Right atrium auricular region (tissue), 2 donors: ENCODE data around the gene GRM1. TPM values are rescaled to one million over a fixed set of nuclear protein-coding genes. Genes with fewer than 3 reads are reported as not detected.

Experiments used
- DNase-seq: peaks from one replicate; pipeline ENCODE4 v3.0.0-alpha.2; 2019; ENCODE audit warnings: low spot score
- H3K27ac ChIP-seq, 2 donors: fragments of 200-600 bp; sonication (generic); 1 replicate in 1 of 2; 2 replicates in 1 of 2; pipeline ENCODE4 v1.5.1; 2016 to 2019
- H3K27me3 ChIP-seq, 2 donors: fragments of 200-600 bp; sonication (generic); one replicate each; pipeline versions ENCODE4 v1.5.1 to v1.6.0; 2017 to 2019
- H3K36me3 ChIP-seq: fragments of 200-600 bp; sonication (generic); one replicate; pipeline ENCODE4 v1.5.1; 2016
- H3K4me1 ChIP-seq, 2 donors: fragments of 200-600 bp; sonication (generic); one replicate each; pipeline versions ENCODE4 v1.5.1 to v1.6.0; 2017 to 2019
- H3K4me3 ChIP-seq, 2 donors: fragments of 200-600 bp; sonication (generic); 1 replicate in 1 of 2; 2 replicates in 1 of 2; pipeline ENCODE4 v1.5.1; 2017 to 2019; ENCODE audit warnings: mild to moderate bottlenecking in 1 of 2, moderate library complexity in 1 of 2
- H3K9me3 ChIP-seq, 2 donors: fragments of 200-600 bp; sonication (generic); one replicate each; pipeline ENCODE4 v1.5.1; 2019
- total RNA-seq, 2 donors: library from RNA; depleted of rRNA; stranded (reverse); fragments of >200 nt; gene quantifications; one replicate each; pipeline ENCODE4 v1.1.0, GENCODE V29; 2016
- TF ChIP-seq, protein P1 (sequence below), 2 donors: fragments of 200-600 bp; sonication (generic); IDR thresholded peaks; one replicate each; pipeline ENCODE4 v1.5.1; 2019; ENCODE audit warnings: antibody characterized with exemption in 2 of 2

GRM1 gene
- total RNA-seq, 2 donors from 2014 or later, result 0.07 to 0.08 TPM

DNA sequence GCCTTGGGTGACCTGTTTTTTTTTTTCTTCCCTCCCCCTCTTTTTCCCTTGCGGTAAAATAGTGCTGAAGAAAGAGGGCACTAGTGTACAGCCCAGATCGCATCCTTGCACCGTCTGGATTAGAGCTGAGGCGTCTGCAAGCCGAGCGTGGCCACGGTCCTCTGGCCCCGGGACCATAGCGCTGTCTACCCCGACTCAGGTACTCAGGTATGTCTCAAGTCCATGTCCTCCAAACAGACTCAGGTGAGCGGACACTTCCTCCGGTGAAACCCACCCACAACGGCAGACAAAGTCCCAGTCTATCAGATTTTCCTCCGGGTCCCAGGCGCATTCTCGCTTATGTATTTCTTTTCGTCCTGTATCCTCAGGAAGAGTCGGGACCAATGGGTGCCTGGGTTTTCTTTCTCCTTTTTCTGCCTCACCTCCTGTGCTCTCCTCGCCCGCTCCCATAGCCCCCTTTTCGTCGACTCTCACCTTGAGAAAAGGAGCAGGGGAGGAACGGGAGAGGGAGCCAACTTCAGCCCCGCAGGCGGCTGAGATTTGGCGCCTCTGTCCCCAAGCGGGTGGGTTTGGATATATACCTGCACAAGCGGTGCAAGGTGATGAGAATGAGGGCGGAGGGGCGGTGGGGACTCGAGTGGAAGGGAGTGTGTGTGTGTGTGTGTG lies 1.1 kb upstream of the GRM1 start:
- Histone ChIP-seq H3K27ac (no peak overlapping the region), H3K36me3 (no peaks in the 10 kb centered on the region), H3K27me3 (peaks cover 3 to 16% of the 10 kb centered on the region in 2 donors), H3K4me1 (no peaks in the 10 kb centered on the region), H3K9me3 (no peaks in the 10 kb centered on the region), H3K4me3 (no peak overlapping the region)
- no peak for DNase-seq
- TF ChIP-seq, protein P1, sequence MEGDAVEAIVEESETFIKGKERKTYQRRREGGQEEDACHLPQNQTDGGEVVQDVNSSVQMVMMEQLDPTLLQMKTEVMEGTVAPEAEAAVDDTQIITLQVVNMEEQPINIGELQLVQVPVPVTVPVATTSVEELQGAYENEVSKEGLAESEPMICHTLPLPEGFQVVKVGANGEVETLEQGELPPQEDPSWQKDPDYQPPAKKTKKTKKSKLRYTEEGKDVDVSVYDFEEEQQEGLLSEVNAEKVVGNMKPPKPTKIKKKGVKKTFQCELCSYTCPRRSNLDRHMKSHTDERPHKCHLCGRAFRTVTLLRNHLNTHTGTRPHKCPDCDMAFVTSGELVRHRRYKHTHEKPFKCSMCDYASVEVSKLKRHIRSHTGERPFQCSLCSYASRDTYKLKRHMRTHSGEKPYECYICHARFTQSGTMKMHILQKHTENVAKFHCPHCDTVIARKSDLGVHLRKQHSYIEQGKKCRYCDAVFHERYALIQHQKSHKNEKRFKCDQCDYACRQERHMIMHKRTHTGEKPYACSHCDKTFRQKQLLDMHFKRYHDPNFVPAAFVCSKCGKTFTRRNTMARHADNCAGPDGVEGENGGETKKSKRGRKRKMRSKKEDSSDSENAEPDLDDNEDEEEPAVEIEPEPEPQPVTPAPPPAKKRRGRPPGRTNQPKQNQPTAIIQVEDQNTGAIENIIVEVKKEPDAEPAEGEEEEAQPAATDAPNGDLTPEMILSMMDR (IDR thresholded peaks at IDR 0.05), result no peak

DNA sequence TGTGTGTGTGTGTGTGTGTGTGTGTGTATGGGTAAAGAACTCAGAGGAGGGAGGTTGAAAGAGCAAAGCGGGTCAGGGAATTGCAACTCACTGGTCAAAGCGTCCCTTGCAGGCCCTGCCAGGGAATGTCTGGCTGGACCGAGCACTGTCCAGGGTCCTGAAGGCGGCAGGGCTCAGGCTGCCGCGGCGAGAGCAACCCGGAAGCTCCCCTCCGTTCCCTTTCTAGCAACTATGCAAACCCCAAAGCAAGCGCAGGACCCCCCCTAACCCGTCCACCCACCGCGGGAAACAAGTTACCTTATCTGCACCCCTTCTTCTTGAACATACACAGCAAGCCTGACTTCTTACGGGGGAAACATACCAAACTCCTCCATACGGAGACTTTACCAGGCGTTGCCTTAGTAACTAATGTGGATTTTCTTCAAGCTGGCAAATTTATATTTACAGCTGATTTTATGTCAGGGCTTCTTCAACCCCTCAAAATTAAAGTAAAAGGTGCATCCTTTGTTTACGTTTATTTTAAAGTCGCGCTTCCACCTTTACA lies 538 bp upstream of the GRM1 start:
- H3K9me3 ChIP-seq, result no peaks in the 10 kb centered on the region
- no peak overlapping the region for H3K27ac ChIP-seq
- TF ChIP-seq, protein P1 (IDR thresholded peaks at IDR 0.05), result no peak
- no peaks in the 10 kb centered on the region for H3K4me1 ChIP-seq
- DNase-seq, result no peak
- no peaks in the 10 kb centered on the region for H3K36me3 ChIP-seq
- peaks cover 3 to 16% of the 10 kb centered on the region in 2 donors for H3K27me3 ChIP-seq
- H3K4me3 ChIP-seq, result no peak overlapping the region

- Histone ChIP-seq H3K4me3 (no peak overlapping the region), H3K4me1 (no peaks in the 10 kb centered on the region), H3K9me3 (no peaks in the 10 kb centered on the region), H3K27ac (no peak overlapping the region), H3K27me3 (peaks cover 3 to 16% of the 10 kb centered on the region in 2 donors), H3K36me3 (no peaks in the 10 kb centered on the region)
- TF ChIP-seq, protein P1 (IDR thresholded peaks at IDR 0.05), result no peak
- no peak for DNase-seq
Observed at GRCh38 chr6:146029573-146030184, 817 bp downstream of the GRM1 start.

- TF ChIP-seq, protein P1 (IDR thresholded peaks at IDR 0.05), result no peak
- H3K27ac ChIP-seq, result no peak overlapping the region
- no peak overlapping the region for H3K4me3 ChIP-seq
- H3K36me3 ChIP-seq, result no peaks in the 10 kb centered on the region
- no peaks in the 10 kb centered on the region for H3K4me1 ChIP-seq
- DNase-seq, result no peak
- peaks cover 3 to 16% of the 10 kb centered on the region in 2 donors for H3K27me3 ChIP-seq
- H3K9me3 ChIP-seq, result no peaks in the 10 kb centered on the region
Observed at GRCh38 chr6:146032387-146032786, 3.5 kb downstream of the GRM1 start.

GRCh38 chr6:146040360-146040759 lies 11.5 kb downstream of the GRM1 start:
- H3K27ac ChIP-seq, result no peak overlapping the region
- no peaks in the 10 kb centered on the region for H3K4me1 ChIP-seq
- peaks cover 0 to 21% of the 10 kb centered on the region in 2 donors for H3K9me3 ChIP-seq
- no peaks in the 10 kb centered on the region for H3K27me3 ChIP-seq
- no peak overlapping the region for H3K4me3 ChIP-seq
- no peak for DNase-seq
- TF ChIP-seq, protein P1 (IDR thresholded peaks at IDR 0.05), result no peak
- H3K36me3 ChIP-seq, result no peaks in the 10 kb centered on the region
